C4-2B (cell line): Measurements from ENCODE around the gene TMEM61.

ENCODE experiments used
- ZFX ChIP-seq: fragments of 450-650 bp; IDR thresholded peaks from 2 replicates; pipeline ENCODE4 v1.6.1; 2017
- TF ChIP-seq, protein P1 (sequence below): fragments of 450-650 bp; conservative IDR thresholded peaks from 2 replicates; pipeline ENCODE4 v1.5.1; 2017; ENCODE audit warnings: mild to moderate bottlenecking

DNA sequence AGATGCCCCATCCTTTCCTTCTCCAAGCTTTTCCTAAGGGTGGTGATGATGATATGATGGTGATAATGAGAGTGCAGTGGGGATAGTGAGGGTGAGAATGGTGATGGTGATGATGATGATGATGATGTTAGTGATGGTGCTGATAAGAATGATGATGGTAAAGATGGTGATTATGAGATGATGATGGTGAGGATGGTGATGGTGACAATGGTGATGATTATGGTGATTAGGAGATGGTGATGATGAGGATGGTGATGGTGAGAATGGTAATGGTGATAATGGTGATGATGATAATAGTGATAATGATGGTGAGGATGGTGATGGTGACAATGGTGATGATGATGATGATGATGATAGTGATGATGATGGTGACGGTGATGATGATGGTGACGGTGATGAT, 22.3 kb downstream of the TMEM61 start:
- TF ChIP-seq, protein P1, sequence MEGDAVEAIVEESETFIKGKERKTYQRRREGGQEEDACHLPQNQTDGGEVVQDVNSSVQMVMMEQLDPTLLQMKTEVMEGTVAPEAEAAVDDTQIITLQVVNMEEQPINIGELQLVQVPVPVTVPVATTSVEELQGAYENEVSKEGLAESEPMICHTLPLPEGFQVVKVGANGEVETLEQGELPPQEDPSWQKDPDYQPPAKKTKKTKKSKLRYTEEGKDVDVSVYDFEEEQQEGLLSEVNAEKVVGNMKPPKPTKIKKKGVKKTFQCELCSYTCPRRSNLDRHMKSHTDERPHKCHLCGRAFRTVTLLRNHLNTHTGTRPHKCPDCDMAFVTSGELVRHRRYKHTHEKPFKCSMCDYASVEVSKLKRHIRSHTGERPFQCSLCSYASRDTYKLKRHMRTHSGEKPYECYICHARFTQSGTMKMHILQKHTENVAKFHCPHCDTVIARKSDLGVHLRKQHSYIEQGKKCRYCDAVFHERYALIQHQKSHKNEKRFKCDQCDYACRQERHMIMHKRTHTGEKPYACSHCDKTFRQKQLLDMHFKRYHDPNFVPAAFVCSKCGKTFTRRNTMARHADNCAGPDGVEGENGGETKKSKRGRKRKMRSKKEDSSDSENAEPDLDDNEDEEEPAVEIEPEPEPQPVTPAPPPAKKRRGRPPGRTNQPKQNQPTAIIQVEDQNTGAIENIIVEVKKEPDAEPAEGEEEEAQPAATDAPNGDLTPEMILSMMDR = no peak
- TF ChIP-seq ZFX = no peak
